Measurements from ENCODE around the gene CRY1. TPM values are rescaled to one million over a fixed set of nuclear protein-coding genes. Genes with fewer than 3 reads are reported as not detected.

The CRY1 gene
- polyA plus RNA-seq, 2 of the 4 experiments (the other 2 are of a cell fraction) = 15.8 to 26.1 TPM

- Histone ChIP-seq H3K27ac (no peak overlapping the region), H3K4me3 (no peak overlapping the region), H3K4me1 (peaks cover 13% of the 10 kb centered on the region; the same call in 2 of the 3 replicates), H3K9me3 (peaks cover 7% of the 10 kb centered on the region; the same call in 1 of the 3 replicates), H3K4me2 (no peak overlapping the region)
- WGBS (ENCODE audit: missing lambda C conversion rate) = 83% methylated on average over 5 of the region's 5 CpGs
- no peak for FAIRE-seq
- ATAC-seq = no peak
- POLR2A ChIA-PET = no interaction called here
- no peak for DNase-seq (ENCODE audit: low read depth in 1 of 2, low spot score in 1 of 2)
- no peak for TF ChIP-seq RCOR1 (IDR thresholded peaks at IDR 0.05; ENCODE audit: low read depth, low read length)
- TF ChIP-seq FOXS1 (CRISPR knock-in tag; IDR thresholded peaks at IDR 0.05) = no peak
- no peak for TF ChIP-seq HMGXB4 (CRISPR knock-in tag; IDR thresholded peaks at IDR 0.05; ENCODE audit: borderline replicate concordance)
- no peak for TF ChIP-seq HEYL (CRISPR knock-in tag; IDR thresholded peaks at IDR 0.05)
- no peak for TF ChIP-seq RARB (CRISPR knock-in tag; IDR thresholded peaks at IDR 0.05)
- TF ChIP-seq MAFK (IDR thresholded peaks at IDR 0.05; ENCODE audit: partially characterized antibody) = no peak
- TF ChIP-seq RAD21 (conservative IDR thresholded peaks at IDR 0.05 in 1 of 2, IDR thresholded peaks at IDR 0.05 in 1 of 2) = no peak
- no peak for TF ChIP-seq RNF2 (IDR thresholded peaks at IDR 0.05; ENCODE audit: borderline replicate concordance, low read depth)
- no peak for TF ChIP-seq ZNF302 (CRISPR knock-in tag; IDR thresholded peaks at IDR 0.05)
- TF ChIP-seq POLR2AphosphoS2 (conservative IDR thresholded peaks at IDR 0.05; ENCODE audit: low read length) = no peak
- no peak for TF ChIP-seq MAX (IDR thresholded peaks at IDR 0.05)
- TF ChIP-seq NPAS2 (CRISPR knock-in tag; IDR thresholded peaks at IDR 0.05; ENCODE audit: borderline replicate concordance) = no peak
- TF ChIP-seq FOSL2 (IDR thresholded peaks at IDR 0.05) = no peak
- TF ChIP-seq FOSL2 (CRISPR knock-in tag; IDR thresholded peaks at IDR 0.05) = no peak
- TF ChIP-seq KDM1A (IDR thresholded peaks at IDR 0.05; ENCODE audit: low read depth) = no peak
- no peak for TF ChIP-seq CBX2 (IDR thresholded peaks at IDR 0.05; ENCODE audit: borderline replicate concordance, low read depth)
- CTCF ChIA-PET = no interaction called here
Measured at GRCh38 chr12:106950591-106950990, 142.8 kb downstream of the CRY1 start.

- Histone ChIP-seq H3K4me3 (no peak overlapping the region), H3K4me1 (no peaks in the 10 kb centered on the region), H3K9me3 (peaks cover 14% of the 10 kb centered on the region; the same call in 2 of the 3 replicates), H3K4me2 (no peak overlapping the region), H3K27ac (no peak overlapping the region)
- TF ChIP-seq MAFK (IDR thresholded peaks at IDR 0.05; ENCODE audit: partially characterized antibody) (no peak), HMGXB4 (CRISPR knock-in tag; IDR thresholded peaks at IDR 0.05; ENCODE audit: borderline replicate concordance) (no peak), GATA3 (IDR thresholded peaks at IDR 0.05; ENCODE audit: borderline replicate concordance) (no peak), EHF (CRISPR knock-in tag; IDR thresholded peaks at IDR 0.05) (no peak), FOSL2 (IDR thresholded peaks at IDR 0.05) (no peak), FOSL2 (CRISPR knock-in tag; IDR thresholded peaks at IDR 0.05) (no peak), HOXA7 (CRISPR knock-in tag; IDR thresholded peaks at IDR 0.05) (no peak), NPAS2 (CRISPR knock-in tag; IDR thresholded peaks at IDR 0.05; ENCODE audit: borderline replicate concordance) (no peak), EP300 (IDR thresholded peaks at IDR 0.05) (no peak), RNF2 (IDR thresholded peaks at IDR 0.05; ENCODE audit: borderline replicate concordance, low read depth) (no peak)
- DNase-seq (ENCODE audit: low read depth in 1 of 2, low spot score in 1 of 2) (no peak), ATAC-seq (no peak), FAIRE-seq (no peak)
- ChIA-PET CTCF (interaction anchor here (1.0 to 1.2 kb wide), 2 partner anchors 9 to 590 kb away, joined by 4 to 6 read pairs; partner anchors contain the start of genes POLR3B and TMEM263), POLR2A (no interaction called here)
Measured at GRCh38 chr12:106947461-106947860, 145.9 kb downstream of the CRY1 start.
